GM23338 (cell line): ENCODE results near the gene ANO4. TPM values are rescaled to one million over a fixed set of nuclear protein-coding genes. Genes with fewer than 3 reads are reported as not detected.

Source experiments
- ATAC-seq: fragments of 200-7000 bp; cut with Tn5 transposase; 3 replicates; pipeline ENCODE4 v1.9.1; 2020
- DNase-seq: peaks from one replicate; pipeline ENCODE4 v3.0.0-alpha.2; 2015; ENCODE audit warnings: low spot score
- H2AFZ ChIP-seq: fragments of 200-600 bp; sonication (generic); 2 replicates; pipeline ENCODE4 v1.8.0; 2016; ENCODE audit warnings: antibody characterized with exemption, mild to moderate bottlenecking, moderate library complexity
- H3F3A ChIP-seq: fragments of 200-600 bp; sonication (generic); replicated peaks from 2 replicates; pipeline ENCODE4 v1.8.0; 2017; ENCODE audit warnings: antibody characterized with exemption, mixed run types, low read depth
- H3K27ac ChIP-seq: fragments of 200-600 bp; sonication (generic); 2 replicates; pipeline ENCODE4 v1.6.1; 2016; ENCODE audit warnings: low read depth
- H3K27me3 ChIP-seq: fragments of 200-600 bp; sonication (generic); 2 replicates; pipeline ENCODE4 v1.8.0; 2016; ENCODE audit warnings: mild to moderate bottlenecking, mixed run types, moderate library complexity; ENCODE audit not compliant: insufficient read depth
- H3K36me3 ChIP-seq: fragments of 200-600 bp; sonication (generic); 2 replicates; pipeline ENCODE4 v1.8.0; 2016; ENCODE audit warnings: mild to moderate bottlenecking; ENCODE audit not compliant: insufficient read depth
- H3K4me1 ChIP-seq: fragments of 200-600 bp; sonication (generic); 2 replicates; pipeline ENCODE4 v1.8.0; 2016; ENCODE audit warnings: mild to moderate bottlenecking, moderate library complexity; ENCODE audit not compliant: insufficient read depth
- H3K4me2 ChIP-seq: fragments of 200-600 bp; sonication (generic); 2 replicates; pipeline ENCODE4 v1.7.1; 2017; ENCODE audit warnings: mixed run types
- H3K4me3 ChIP-seq: fragments of 200-600 bp; sonication (generic); 2 replicates; pipeline ENCODE4 v1.6.1; 2016; ENCODE audit warnings: mixed run types
- H3K79me2 ChIP-seq: fragments of 200-600 bp; sonication (generic); replicated peaks from 2 replicates; pipeline ENCODE4 v1.8.0; 2017; ENCODE audit warnings: mild to moderate bottlenecking; ENCODE audit not compliant: insufficient read depth
- H3K9me2 ChIP-seq: fragments of 200-600 bp; sonication (generic); 2 replicates; pipeline ENCODE4 v1.8.0; 2017; ENCODE audit not compliant: insufficient read depth
- H4K20me1 ChIP-seq: fragments of 200-600 bp; sonication (generic); replicated peaks from 2 replicates; pipeline ENCODE4 v1.8.0; 2017; ENCODE audit warnings: mild to moderate bottlenecking; ENCODE audit not compliant: insufficient read depth
- H3K27ac Mint-ChIP-seq: 2 replicates; pipeline ENCODE4 v1.8.0; 2020; ENCODE audit warnings: inconsistent platforms, mild to moderate bottlenecking, moderate library complexity, mixed read lengths
- H3K27me3 Mint-ChIP-seq: 3 replicates; pipeline ENCODE4 v1.8.0; 2022; ENCODE audit warnings: low read depth, mild to moderate bottlenecking, moderate library complexity, mixed read lengths, inconsistent platforms; ENCODE audit not compliant: insufficient read depth, poor library complexity
- H3K36me3 Mint-ChIP-seq: 3 replicates; pipeline ENCODE4 v1.8.0; 2021; ENCODE audit warnings: low read depth, mild to moderate bottlenecking, inconsistent platforms, moderate library complexity, mixed read lengths
- H3K4me1 Mint-ChIP-seq: 3 replicates; pipeline ENCODE4 v1.8.0; 2020; ENCODE audit warnings: mild to moderate bottlenecking, inconsistent platforms, mixed read lengths
- H3K4me3 Mint-ChIP-seq: 3 replicates; pipeline ENCODE4 v1.8.0; 2021; ENCODE audit warnings: moderate library complexity, mild to moderate bottlenecking, inconsistent platforms, mixed read lengths
- H3K9me3 Mint-ChIP-seq: 3 replicates; pipeline ENCODE4 v1.8.0; 2020; ENCODE audit warnings: moderate library complexity, mild to moderate bottlenecking, inconsistent platforms, mixed read lengths
- CREB1 ChIP-seq: fragments of 250-450 bp; sonication (Bioruptor Pico); IDR thresholded peaks from 2 replicates; pipeline ENCODE4 v1.5.0; 2020; ENCODE audit warnings: low read depth, mild to moderate bottlenecking, moderate library complexity
- EZH2 ChIP-seq: fragments of 200-600 bp; sonication (generic); IDR thresholded peaks from one replicate; pipeline ENCODE4 v1.8.0; 2017; ENCODE audit warnings: antibody characterized with exemption, mild to moderate bottlenecking, low read depth; ENCODE audit not compliant: unreplicated experiment
- EZH2phosphoT487 ChIP-seq: fragments of 200-600 bp; sonication (generic); IDR thresholded peaks from one replicate; pipeline ENCODE4 v1.8.1; 2018; ENCODE audit warnings: antibody characterized with exemption; ENCODE audit not compliant: unreplicated experiment
- JUNB ChIP-seq: IDR thresholded peaks from one replicate; pipeline ENCODE4 v1.6.1; 2016; ENCODE audit warnings: antibody characterized with exemption; ENCODE audit not compliant: unreplicated experiment
- NANOG ChIP-seq: IDR thresholded peaks from 2 replicates; pipeline ENCODE4 v1.6.1; 2016; ENCODE audit warnings: antibody characterized with exemption, borderline replicate concordance
- POLR2AphosphoS5 ChIP-seq: IDR thresholded peaks from 2 replicates; pipeline ENCODE4 v1.6.1; 2016; ENCODE audit warnings: antibody characterized with exemption, low read depth
- STAT1 ChIP-seq: IDR thresholded peaks from one replicate; pipeline ENCODE4 v1.6.1; 2016; ENCODE audit warnings: antibody characterized with exemption; ENCODE audit not compliant: unreplicated experiment
- ZNF114 ChIP-seq: fragments of 250-450 bp; sonication (Bioruptor Pico); IDR thresholded peaks from 2 replicates; pipeline ENCODE4 v1.5.0; 2020; ENCODE audit warnings: mild to moderate bottlenecking, moderate library complexity
- ZNF331 ChIP-seq: fragments of 250-450 bp; sonication (Bioruptor Pico); IDR thresholded peaks from 2 replicates; pipeline ENCODE4 v1.5.0; 2020; ENCODE audit warnings: low read depth, mild to moderate bottlenecking, moderate library complexity
- polyA plus RNA-seq: library from polyadenylated mRNA; unstranded; fragments of >200 nt; fragmentation: Nextera tagmentation; extraction: Ambion mirVana; gene quantifications from 2 replicates; pipeline ENCODE4 v1.2.1, GENCODE V29; 2016
- total RNA-seq: library from RNA; depleted of rRNA; stranded (reverse); fragments of >200 nt; shearing (Covaris generic); gene quantifications from 2 replicates; pipeline ENCODE4 v1.2.3, GENCODE V29; 2014
- TF ChIP-seq, protein P1 (sequence below): IDR thresholded peaks from one replicate; pipeline ENCODE4 v1.6.1; 2018; ENCODE audit warnings: antibody characterized with exemption; ENCODE audit not compliant: unreplicated experiment
- TF ChIP-seq, protein P2 (sequence below): fragments of 250-450 bp; sonication (Bioruptor Pico); IDR thresholded peaks from 2 replicates; pipeline ENCODE4 v1.5.0; 2020; ENCODE audit warnings: mild to moderate bottlenecking, moderate library complexity

ANO4 gene
- total and polyA plus RNA-seq, 2 experiments from 2014 or later = 1.7 to 8.7 TPM

DNA sequence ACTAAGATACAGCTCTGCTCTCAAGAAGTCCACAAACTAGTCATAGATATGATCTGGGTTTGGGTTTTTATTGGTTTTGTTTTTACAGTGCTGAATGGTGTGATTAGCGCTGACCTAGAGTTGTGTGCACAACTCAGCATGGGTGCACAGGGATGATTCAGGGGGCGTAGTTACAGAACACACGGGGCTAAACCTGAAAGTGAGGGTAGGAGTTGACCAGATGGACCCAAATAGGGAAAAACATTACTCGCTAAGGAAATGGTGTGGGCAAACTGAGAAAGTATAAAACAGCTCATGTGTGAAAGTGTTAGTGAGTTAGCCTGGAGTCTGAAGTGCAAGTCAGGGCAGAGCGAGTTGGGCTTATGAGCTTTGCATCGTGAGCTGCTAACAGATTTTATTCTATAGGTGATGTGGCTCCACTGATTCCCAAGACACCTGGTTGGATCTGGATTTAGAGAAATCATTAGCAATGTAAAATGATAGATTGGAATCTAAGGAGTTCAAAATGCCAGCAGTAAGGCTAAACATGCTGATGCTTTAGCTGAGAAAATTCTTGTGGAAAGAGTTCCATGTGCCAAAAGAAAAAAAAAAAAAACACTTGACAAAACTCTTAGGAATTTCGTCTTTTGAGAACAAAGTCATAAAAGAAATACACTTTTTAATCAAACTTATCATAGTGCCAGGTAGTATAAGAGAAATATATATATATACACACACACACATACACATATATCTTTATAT, 280.5 kb downstream of the ANO4 start:
- Histone ChIP-seq H3K79me2 (no peaks in the 10 kb centered on the region), H2AFZ (0 out of 2 replicates have a peak overlapping the region, but pooled peaks have one; percentile 52), H3K9me2 (no peaks in the 10 kb centered on the region), H3K4me2 (no peak overlapping the region), H3F3A (no peaks in the 10 kb centered on the region), H4K20me1 (no peaks in the 10 kb centered on the region), H3K36me3 (no peaks in the 10 kb centered on the region), H3K27ac (no peak overlapping the region), H3K4me1 (0 out of 2 replicates have a peak, but pooled peaks cover 8% of the 10 kb centered on the region), H3K27me3 (no peaks in the 10 kb centered on the region), H3K4me3 (no peak overlapping the region)
- H3K4me1 Mint-ChIP-seq = peaks cover 20% of the 10 kb centered on the region
- TF ChIP-seq STAT1 (no peak), NANOG (no peak), CREB1 (CRISPR knock-in tag) (no peak), POLR2AphosphoS5 (no peak), ZNF331 (CRISPR knock-in tag) (no peak), EZH2phosphoT487 (no peak), ZNF114 (CRISPR knock-in tag) (no peak), JUNB (no peak), EZH2 (no peak)
- TF ChIP-seq, protein P1, sequence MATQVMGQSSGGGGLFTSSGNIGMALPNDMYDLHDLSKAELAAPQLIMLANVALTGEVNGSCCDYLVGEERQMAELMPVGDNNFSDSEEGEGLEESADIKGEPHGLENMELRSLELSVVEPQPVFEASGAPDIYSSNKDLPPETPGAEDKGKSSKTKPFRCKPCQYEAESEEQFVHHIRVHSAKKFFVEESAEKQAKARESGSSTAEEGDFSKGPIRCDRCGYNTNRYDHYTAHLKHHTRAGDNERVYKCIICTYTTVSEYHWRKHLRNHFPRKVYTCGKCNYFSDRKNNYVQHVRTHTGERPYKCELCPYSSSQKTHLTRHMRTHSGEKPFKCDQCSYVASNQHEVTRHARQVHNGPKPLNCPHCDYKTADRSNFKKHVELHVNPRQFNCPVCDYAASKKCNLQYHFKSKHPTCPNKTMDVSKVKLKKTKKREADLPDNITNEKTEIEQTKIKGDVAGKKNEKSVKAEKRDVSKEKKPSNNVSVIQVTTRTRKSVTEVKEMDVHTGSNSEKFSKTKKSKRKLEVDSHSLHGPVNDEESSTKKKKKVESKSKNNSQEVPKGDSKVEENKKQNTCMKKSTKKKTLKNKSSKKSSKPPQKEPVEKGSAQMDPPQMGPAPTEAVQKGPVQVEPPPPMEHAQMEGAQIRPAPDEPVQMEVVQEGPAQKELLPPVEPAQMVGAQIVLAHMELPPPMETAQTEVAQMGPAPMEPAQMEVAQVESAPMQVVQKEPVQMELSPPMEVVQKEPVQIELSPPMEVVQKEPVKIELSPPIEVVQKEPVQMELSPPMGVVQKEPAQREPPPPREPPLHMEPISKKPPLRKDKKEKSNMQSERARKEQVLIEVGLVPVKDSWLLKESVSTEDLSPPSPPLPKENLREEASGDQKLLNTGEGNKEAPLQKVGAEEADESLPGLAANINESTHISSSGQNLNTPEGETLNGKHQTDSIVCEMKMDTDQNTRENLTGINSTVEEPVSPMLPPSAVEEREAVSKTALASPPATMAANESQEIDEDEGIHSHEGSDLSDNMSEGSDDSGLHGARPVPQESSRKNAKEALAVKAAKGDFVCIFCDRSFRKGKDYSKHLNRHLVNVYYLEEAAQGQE = no peak
- TF ChIP-seq, protein P2, sequence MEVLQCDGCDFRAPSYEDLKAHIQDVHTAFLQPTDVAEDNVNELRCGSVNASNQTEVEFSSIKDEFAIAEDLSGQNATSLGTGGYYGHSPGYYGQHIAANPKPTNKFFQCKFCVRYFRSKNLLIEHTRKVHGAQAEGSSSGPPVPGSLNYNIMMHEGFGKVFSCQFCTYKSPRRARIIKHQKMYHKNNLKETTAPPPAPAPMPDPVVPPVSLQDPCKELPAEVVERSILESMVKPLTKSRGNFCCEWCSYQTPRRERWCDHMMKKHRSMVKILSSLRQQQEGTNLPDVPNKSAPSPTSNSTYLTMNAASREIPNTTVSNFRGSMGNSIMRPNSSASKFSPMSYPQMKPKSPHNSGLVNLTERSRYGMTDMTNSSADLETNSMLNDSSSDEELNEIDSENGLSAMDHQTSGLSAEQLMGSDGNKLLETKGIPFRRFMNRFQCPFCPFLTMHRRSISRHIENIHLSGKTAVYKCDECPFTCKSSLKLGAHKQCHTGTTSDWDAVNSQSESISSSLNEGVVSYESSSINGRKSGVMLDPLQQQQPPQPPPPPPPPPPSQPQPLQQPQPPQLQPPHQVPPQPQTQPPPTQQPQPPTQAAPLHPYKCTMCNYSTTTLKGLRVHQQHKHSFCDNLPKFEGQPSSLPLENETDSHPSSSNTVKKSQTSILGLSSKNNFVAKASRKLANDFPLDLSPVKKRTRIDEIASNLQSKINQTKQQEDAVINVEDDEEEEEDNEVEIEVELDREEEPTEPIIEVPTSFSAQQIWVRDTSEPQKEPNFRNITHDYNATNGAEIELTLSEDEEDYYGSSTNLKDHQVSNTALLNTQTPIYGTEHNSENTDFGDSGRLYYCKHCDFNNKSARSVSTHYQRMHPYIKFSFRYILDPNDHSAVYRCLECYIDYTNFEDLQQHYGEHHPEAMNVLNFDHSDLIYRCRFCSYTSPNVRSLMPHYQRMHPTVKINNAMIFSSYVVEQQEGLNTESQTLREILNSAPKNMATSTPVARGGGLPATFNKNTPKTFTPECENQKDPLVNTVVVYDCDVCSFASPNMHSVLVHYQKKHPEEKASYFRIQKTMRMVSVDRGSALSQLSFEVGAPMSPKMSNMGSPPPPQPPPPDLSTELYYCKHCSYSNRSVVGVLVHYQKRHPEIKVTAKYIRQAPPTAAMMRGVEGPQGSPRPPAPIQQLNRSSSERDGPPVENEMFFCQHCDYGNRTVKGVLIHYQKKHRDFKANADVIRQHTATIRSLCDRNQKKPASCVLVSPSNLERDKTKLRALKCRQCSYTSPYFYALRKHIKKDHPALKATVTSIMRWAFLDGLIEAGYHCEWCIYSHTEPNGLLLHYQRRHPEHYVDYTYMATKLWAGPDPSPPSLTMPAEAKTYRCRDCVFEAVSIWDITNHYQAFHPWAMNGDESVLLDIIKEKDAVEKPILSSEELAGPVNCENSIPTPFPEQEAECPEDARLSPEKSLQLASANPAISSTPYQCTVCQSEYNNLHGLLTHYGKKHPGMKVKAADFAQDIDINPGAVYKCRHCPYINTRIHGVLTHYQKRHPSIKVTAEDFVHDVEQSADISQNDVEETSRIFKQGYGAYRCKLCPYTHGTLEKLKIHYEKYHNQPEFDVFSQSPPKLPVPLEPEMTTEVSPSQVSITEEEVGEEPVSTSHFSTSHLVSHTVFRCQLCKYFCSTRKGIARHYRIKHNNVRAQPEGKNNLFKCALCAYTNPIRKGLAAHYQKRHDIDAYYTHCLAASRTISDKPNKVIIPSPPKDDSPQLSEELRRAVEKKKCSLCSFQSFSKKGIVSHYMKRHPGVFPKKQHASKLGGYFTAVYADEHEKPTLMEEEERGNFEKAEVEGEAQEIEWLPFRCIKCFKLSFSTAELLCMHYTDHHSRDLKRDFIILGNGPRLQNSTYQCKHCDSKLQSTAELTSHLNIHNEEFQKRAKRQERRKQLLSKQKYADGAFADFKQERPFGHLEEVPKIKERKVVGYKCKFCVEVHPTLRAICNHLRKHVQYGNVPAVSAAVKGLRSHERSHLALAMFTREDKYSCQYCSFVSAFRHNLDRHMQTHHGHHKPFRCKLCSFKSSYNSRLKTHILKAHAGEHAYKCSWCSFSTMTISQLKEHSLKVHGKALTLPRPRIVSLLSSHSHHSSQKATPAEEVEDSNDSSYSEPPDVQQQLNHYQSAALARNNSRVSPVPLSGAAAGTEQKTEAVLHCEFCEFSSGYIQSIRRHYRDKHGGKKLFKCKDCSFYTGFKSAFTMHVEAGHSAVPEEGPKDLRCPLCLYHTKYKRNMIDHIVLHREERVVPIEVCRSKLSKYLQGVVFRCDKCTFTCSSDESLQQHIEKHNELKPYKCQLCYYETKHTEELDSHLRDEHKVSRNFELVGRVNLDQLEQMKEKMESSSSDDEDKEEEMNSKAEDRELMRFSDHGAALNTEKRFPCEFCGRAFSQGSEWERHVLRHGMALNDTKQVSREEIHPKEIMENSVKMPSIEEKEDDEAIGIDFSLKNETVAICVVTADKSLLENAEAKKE (CRISPR knock-in tag) = no peak
- H3K36me3 Mint-ChIP-seq = no peaks in the 10 kb centered on the region
- H3K27me3 Mint-ChIP-seq = no peaks in the 10 kb centered on the region
- no peak overlapping the region for H3K4me3 Mint-ChIP-seq
- H3K9me3 Mint-ChIP-seq = no peaks in the 10 kb centered on the region
- ATAC-seq = no peak
- DNase-seq = no peak
- no peak overlapping the region; the same call in 1 of the 2 replicates for H3K27ac Mint-ChIP-seq
